ENCODE results near the gene PSMG4. TPM values are rescaled to one million over a fixed set of nuclear protein-coding genes. Genes with fewer than 3 reads are reported as not detected.

The PSMG4 gene
- total and polyA plus RNA-seq, 2 donors (not counting 3 experiments of a cell fraction or from before 2014, with no cell fraction given) = 31.4 to 46.0 TPM

- BruUV-seq (replicated peaks) = no TSS peak
- ChIA-PET POLR2A (no interaction called here), CTCF (interaction anchor here (1.4 to 1.6 kb wide), 2 partner anchors 14 to 32 kb away, joined by 4 read pairs; no protein-coding TSS in a partner anchor)
- peaks cover 0 to 1% of the 10 kb centered on the region in 2 experiments for H3K36me3 ChIP-seq (ENCODE audit: control insufficient read depth in 2 of 2, extremely low read depth in 1 of 2, insufficient read depth in 2 of 2, low read length in 2 of 2)
- TF ChIP-seq FOS (IDR thresholded peaks at IDR 0.05; ENCODE audit: borderline replicate concordance, insufficient read depth, low read length) (no peak), MAX (IDR thresholded peaks at IDR 0.05; ENCODE audit: insufficient read depth, insufficient read length) (no peak), MYC (IDR thresholded peaks at IDR 0.05; ENCODE audit: low read depth, low read length) (no peak), EZH2 (IDR thresholded peaks at IDR 0.05; ENCODE audit: borderline replicate concordance, low read depth, low read length, severe bottlenecking) (no peak), JUN (IDR thresholded peaks at IDR 0.05; ENCODE audit: borderline replicate concordance, insufficient read depth, insufficient read length, low read depth) (no peak), POLR2AphosphoS5 (IDR thresholded peaks at IDR 0.05; ENCODE audit: insufficient read depth, low read depth, low read length) (no peak), POLR2A (IDR thresholded peaks at IDR 0.05; ENCODE audit: low read depth, low read length) (no peak), GATA2 (IDR thresholded peaks at IDR 0.05; ENCODE audit: insufficient read depth, insufficient read length, low read depth, low read length) (no peak), CTCF (IDR thresholded peaks at IDR 0.05; ENCODE audit: extremely low read depth in 1 of 2, insufficient read depth in 1 of 2, low read depth in 1 of 2, low read length in 2 of 2) (no peak)
- no peaks in the 10 kb centered on the region for H3K9me3 ChIP-seq (replicated peaks; ENCODE audit: control insufficient read depth, insufficient read depth, low read length)
- DNase-seq (ENCODE audit: low read depth, low spot score) (no peak), FAIRE-seq (no peak)
- H2AFZ ChIP-seq (ENCODE audit: low read depth, low read length) = no peak overlapping the region
- H3K27me3 ChIP-seq (ENCODE audit: control insufficient read depth in 2 of 2, insufficient read depth in 2 of 2, low read length in 2 of 2) = no peaks in the 10 kb centered on the region
- no peak overlapping the region for H3K4me2 ChIP-seq (ENCODE audit: insufficient read depth, low read length)
- no peaks in the 10 kb centered on the region for H4K20me1 ChIP-seq (replicated peaks; ENCODE audit: control insufficient read depth, extremely low read depth, insufficient read depth, low read length)
- H3K4me3 ChIP-seq (replicated peaks in 1 of 3; ENCODE audit: insufficient read depth in 1 of 3, low read depth in 1 of 3, low read length in 3 of 3) = no peak overlapping the region
- no peaks in the 10 kb centered on the region for H3K4me1 ChIP-seq (ENCODE audit: control insufficient read depth, extremely low read depth, insufficient read depth, low read length)
- dilution Hi-C loops (cut with MboI; ENCODE audit: extremely low pct_ligation_motif_present, low sequenced_read_pairs) = no loop called here
- H3K79me2 ChIP-seq (ENCODE audit: control insufficient read depth, insufficient read depth, low read length) = no peaks in the 10 kb centered on the region
- intact Hi-C loops (cut with micrococcal nuclease) = no loop called here
- no peaks in the 10 kb centered on the region for H3K9me1 ChIP-seq (replicated peaks; ENCODE audit: control insufficient read depth, extremely low read depth, insufficient read depth, low read length)
- H3K9ac ChIP-seq (replicated peaks; ENCODE audit: extremely low read depth, insufficient read depth, low read length) = no peak overlapping the region
- H3K27ac ChIP-seq (ENCODE audit: insufficient read depth, low read depth, low read length) = no peak overlapping the region
Observed at GRCh38 chr6:3305831-3306230, 47.1 kb downstream of the PSMG4 start.
